Thyroid gland (tissue), 4 donors: ENCODE measurements around the gene TRABD2B.

Source experiments
- POLR2A ChIP-seq, 2 donors: fragments of 450-650 bp; IDR thresholded peaks; one replicate each; pipeline ENCODE4 v1.6.1; 2017; ENCODE audit warnings: antibody characterized with exemption in 2 of 2, mild to moderate bottlenecking in 2 of 2, moderate library complexity in 1 of 2
- TF ChIP-seq, protein P1 (sequence below), 6 experiments: fragments of 200-600 bp in 3 of 6; fragments of 450-650 bp in 3 of 6; sonication (generic) in 3 of 6; IDR thresholded peaks; one replicate each; pipeline ENCODE4 v1.5.1; 2016 to 2019; ENCODE audit warnings: antibody characterized with exemption in 6 of 6, mild to moderate bottlenecking in 2 of 6, inconsistent platforms in 1 of 6, moderate library complexity in 1 of 6

DNA sequence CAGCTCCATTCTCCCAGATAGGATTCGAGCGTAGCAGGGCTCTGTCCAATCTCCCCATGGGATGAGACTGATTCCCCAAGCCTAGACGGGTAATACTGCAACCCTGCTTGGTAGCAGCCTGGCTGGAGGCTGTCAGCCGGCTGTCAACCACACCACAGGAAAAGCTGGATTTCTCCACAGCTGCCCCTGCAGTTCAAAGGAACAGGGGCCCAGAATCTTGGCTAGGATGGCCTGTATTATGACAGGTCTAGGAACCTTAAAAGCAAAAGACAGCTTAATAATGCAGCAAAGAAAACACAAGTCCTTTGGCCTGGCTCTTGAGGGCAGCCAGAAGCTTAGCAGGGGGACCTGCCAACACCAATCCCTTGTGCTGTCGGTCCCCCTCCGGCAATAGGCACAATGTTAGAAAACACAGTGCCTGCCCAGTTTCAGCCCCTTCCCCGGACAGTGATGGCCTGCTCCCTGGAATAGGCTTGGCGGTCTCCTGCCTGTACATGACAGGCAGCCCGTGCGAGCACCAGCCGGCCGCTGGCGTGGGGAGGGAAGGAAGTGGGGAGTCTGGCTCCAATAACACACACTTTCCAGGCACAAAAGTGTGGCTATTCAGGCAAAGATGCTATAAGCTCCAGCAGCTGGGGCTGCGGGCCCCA lies 90.5 kb downstream of the TRABD2B start:
- no peak for TF ChIP-seq POLR2A (IDR thresholded peaks at IDR 0.05)
- TF ChIP-seq, protein P1, sequence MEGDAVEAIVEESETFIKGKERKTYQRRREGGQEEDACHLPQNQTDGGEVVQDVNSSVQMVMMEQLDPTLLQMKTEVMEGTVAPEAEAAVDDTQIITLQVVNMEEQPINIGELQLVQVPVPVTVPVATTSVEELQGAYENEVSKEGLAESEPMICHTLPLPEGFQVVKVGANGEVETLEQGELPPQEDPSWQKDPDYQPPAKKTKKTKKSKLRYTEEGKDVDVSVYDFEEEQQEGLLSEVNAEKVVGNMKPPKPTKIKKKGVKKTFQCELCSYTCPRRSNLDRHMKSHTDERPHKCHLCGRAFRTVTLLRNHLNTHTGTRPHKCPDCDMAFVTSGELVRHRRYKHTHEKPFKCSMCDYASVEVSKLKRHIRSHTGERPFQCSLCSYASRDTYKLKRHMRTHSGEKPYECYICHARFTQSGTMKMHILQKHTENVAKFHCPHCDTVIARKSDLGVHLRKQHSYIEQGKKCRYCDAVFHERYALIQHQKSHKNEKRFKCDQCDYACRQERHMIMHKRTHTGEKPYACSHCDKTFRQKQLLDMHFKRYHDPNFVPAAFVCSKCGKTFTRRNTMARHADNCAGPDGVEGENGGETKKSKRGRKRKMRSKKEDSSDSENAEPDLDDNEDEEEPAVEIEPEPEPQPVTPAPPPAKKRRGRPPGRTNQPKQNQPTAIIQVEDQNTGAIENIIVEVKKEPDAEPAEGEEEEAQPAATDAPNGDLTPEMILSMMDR (IDR thresholded peaks at IDR 0.05), result no peak
